Esophagus squamous epithelium (tissue), 5 donors: ENCODE results near the gene TM9SF3. TPM values are rescaled to one million over a fixed set of nuclear protein-coding genes. Genes with fewer than 3 reads are reported as not detected.

Experiments
- DNase-seq: peaks from one replicate; lab custom pipeline; 2025; lab: John Stamatoyannopoulos, UW
- H3K27ac ChIP-seq, 4 donors: fragments of 200-600 bp; sonication (generic); one replicate each; pipeline ENCODE4 v1.5.1; 2016 to 2019; ENCODE audit warnings: mild to moderate bottlenecking in 1 of 4
- H3K27me3 ChIP-seq, 4 donors: fragments of 200-600 bp; sonication (generic); 1 replicate in 3 of 4; 2 replicates in 1 of 4; pipeline versions ENCODE4 v1.5.1 to v1.6.0; 2017 to 2021; ENCODE audit warnings: antibody characterized with exemption in 1 of 4
- H3K36me3 ChIP-seq, 3 donors: fragments of 200-600 bp; sonication (generic); one replicate each; pipeline ENCODE4 v1.5.1; 2016 to 2019
- H3K4me1 ChIP-seq, 3 donors: fragments of 200-600 bp; sonication (generic); one replicate each; pipeline ENCODE4 v1.5.1; 2017 to 2019
- H3K4me3 ChIP-seq, 4 donors: fragments of 200-600 bp; sonication (generic); 1 replicate in 3 of 4; 2 replicates in 1 of 4; pipeline ENCODE4 v1.5.1; 2016 to 2019; ENCODE audit warnings: mild to moderate bottlenecking in 2 of 4, moderate library complexity in 1 of 4
- H3K9me3 ChIP-seq, 3 donors: fragments of 200-600 bp; sonication (generic); one replicate each; pipeline ENCODE4 v1.5.1; 2016 to 2019
- POLR2A ChIP-seq, 4 donors: fragments of 450-650 bp; IDR thresholded peaks; one replicate each; pipeline ENCODE4 v1.6.1; 2017; ENCODE audit warnings: antibody characterized with exemption in 4 of 4, mild to moderate bottlenecking in 4 of 4, moderate library complexity in 3 of 4
- WGBS, 2 donors: methylation state at CpG; one replicate each; pipeline ENCODE4 v1.1.5; 2018; 5-methylcytosine and 5-hydroxymethylcytosine counted together
- intact Hi-C: fragments of 100-400 bp; cut with DNase I; formaldehyde crosslinking; loops from one replicate; pipeline ENCODE4 v1.15.0; 2022
- total RNA-seq, 4 donors: library from RNA; depleted of rRNA; stranded (reverse); fragments of >200 nt; gene quantifications; one replicate each; pipeline ENCODE4 v1.1.0, GENCODE V29; 2016
- TF ChIP-seq, protein P1 (sequence below), 6 experiments: fragments of 450-650 bp in 4 of 6; fragments of 200-600 bp in 2 of 6; sonication (generic) in 2 of 6; IDR thresholded peaks; one replicate each; pipeline ENCODE4 v1.5.1; 2016 to 2019; ENCODE audit warnings: antibody characterized with exemption in 6 of 6, mild to moderate bottlenecking in 4 of 6, moderate library complexity in 4 of 6
- donor health status: DM: yes; HTN: yes; CAD: no.

Gene TM9SF3
- total RNA-seq, 4 donors from 2014 or later: 36.7 to 86.4 (median 72.4) TPM

DNA sequence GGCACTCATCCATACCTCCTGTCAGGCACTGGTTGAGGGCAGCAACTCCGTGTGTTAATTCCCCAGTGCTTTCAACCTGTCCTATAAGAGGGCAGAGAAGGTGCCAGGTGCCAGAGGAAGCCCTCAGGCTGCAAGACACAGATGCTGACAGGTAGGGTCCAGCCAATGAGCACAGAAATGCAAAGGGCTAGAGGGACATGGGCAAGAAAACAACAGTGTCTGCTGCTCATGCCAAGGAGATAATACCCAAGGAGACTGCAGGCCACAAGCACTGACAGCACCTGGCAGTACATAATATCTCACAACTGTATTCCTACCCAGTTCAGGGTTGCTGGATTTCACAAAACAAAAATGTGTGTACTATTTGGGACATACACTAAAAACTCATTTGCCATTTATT lies 38.4 kb upstream of the TM9SF3 start:
- no peaks in the 10 kb centered on the region for H3K9me3 ChIP-seq
- TF ChIP-seq, protein P1, sequence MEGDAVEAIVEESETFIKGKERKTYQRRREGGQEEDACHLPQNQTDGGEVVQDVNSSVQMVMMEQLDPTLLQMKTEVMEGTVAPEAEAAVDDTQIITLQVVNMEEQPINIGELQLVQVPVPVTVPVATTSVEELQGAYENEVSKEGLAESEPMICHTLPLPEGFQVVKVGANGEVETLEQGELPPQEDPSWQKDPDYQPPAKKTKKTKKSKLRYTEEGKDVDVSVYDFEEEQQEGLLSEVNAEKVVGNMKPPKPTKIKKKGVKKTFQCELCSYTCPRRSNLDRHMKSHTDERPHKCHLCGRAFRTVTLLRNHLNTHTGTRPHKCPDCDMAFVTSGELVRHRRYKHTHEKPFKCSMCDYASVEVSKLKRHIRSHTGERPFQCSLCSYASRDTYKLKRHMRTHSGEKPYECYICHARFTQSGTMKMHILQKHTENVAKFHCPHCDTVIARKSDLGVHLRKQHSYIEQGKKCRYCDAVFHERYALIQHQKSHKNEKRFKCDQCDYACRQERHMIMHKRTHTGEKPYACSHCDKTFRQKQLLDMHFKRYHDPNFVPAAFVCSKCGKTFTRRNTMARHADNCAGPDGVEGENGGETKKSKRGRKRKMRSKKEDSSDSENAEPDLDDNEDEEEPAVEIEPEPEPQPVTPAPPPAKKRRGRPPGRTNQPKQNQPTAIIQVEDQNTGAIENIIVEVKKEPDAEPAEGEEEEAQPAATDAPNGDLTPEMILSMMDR (IDR thresholded peaks at IDR 0.05): no peak
- TF ChIP-seq POLR2A (IDR thresholded peaks at IDR 0.05): no peak
- no peak overlapping the region for H3K27ac ChIP-seq
- no peaks in the 10 kb centered on the region for H3K36me3 ChIP-seq
- intact Hi-C loops: no loop called here
- H3K27me3 ChIP-seq: no peaks in the 10 kb centered on the region
- 33 to 40% methylated on average over 1 of the region's 1 CpG for WGBS, 2 donors
- H3K4me1 ChIP-seq: peaks cover 0 to 2% (median 0%) of the 10 kb centered on the region in 3 donors
- DNase-seq: no peak
- H3K4me3 ChIP-seq: no peak overlapping the region

DNA sequence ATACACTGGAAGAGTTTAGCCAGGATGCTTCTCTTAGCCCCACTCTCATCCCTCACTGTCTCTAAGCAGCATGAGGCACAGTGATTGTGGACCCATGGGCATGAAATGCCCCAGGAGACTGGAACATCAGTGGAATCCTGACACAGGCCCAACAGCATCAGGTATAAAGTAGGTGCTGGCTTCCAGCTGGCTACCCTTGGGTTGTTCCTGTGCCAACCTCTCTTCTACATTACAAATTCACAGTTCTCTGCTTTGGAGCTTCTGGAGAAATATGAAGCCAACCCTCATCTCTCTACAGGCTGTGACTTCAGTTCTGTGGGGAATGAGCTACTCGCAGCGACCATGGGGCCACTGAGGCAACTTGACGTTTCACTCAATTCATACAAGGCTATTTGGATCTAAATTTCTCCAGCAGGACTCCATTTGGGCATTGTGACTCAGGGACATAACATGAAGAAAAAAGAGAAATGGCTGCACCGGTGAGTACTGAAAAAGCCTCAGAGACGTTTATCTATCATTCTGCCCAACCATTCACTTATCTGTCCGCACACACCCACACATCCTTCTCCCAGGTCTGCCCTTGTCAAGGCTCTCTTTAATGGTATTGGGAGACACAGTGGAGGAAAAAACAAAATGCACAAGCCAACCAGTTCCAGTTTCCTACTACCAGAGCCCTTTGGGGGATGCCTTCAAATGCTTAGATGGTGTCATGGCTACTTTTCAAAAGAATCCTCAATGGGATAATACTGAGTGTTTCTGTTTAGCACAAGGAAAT lies 35.4 kb upstream of the TM9SF3 start:
- intact Hi-C loops: no loop called here
- WGBS, 2 donors: 83 to 95% methylated on average over 6 of the region's 6 CpGs

DNA sequence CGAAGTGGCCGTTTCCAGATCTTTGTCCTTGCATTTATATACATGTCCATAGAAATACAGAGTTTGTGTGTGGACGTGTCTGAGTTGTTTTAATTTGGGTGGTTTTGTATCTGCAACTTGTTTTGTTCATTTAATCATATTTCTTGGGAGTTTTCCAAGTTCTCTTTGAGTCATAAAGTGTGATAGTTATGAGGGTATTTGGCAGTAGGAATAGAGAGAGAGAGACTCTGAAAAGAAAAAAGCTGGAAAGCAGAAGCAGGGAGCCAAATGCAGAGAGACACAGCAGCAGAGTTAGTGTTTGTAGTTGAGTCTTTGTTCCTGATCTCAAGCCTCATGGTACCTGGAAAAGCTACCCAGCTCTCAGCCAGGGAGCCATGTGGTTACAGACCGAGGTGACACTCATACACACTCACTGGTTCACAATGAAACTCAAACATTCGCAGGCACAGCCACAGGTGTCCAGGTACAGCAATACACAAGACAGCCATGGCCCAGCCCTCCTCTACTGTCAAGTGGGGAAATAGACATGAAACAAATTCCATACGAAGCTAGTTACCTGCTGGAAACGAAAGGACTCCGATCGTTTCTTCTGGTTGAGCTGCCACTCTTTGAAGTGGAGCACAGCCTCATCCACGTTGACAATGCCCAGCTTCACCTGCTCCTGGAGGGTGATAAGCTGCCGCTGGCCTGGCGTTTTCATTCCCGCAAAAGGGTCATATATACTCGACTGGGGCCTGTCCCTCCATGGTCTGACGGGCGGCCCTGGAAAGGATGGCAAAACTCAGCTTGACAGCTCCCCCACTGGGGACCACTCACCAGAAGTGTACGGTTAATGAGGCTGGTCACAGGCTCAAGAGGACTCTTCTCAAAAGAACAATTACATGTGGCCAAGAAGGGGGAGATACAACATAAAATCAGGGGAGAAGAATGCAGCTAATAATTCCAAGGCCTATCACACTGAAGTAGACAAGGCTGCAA lies 33.3 kb upstream of the TM9SF3 start:
- no peak overlapping the region for H3K27ac ChIP-seq
- DNase-seq: no peak
- H3K27me3 ChIP-seq: no peaks in the 10 kb centered on the region
- no peaks in the 10 kb centered on the region for H3K36me3 ChIP-seq
- no peaks in the 10 kb centered on the region for H3K9me3 ChIP-seq
- no peak for TF ChIP-seq POLR2A (IDR thresholded peaks at IDR 0.05)
- TF ChIP-seq, protein P1 (IDR thresholded peaks at IDR 0.05): no peak
- no peak overlapping the region for H3K4me3 ChIP-seq
- intact Hi-C loops: no loop called here
- H3K4me1 ChIP-seq: peaks cover 0 to 19% (median 0%) of the 10 kb centered on the region in 3 donors
- WGBS, 2 donors: 43 to 73% methylated on average over 8 to 15 of the region's 17 CpGs

More for the DNA sequence above, 35.4 kb upstream of the TM9SF3 start:
- Histone ChIP-seq H3K27me3 (no peaks in the 10 kb centered on the region), H3K4me3 (no peak overlapping the region), H3K36me3 (no peaks in the 10 kb centered on the region), H3K4me1 (peaks cover 0 to 19% (median 0%) of the 10 kb centered on the region in 3 donors), H3K27ac (no peak overlapping the region), H3K9me3 (no peaks in the 10 kb centered on the region)
- DNase-seq: no peak
- TF ChIP-seq, protein P1 (IDR thresholded peaks at IDR 0.05): no peak
- TF ChIP-seq POLR2A (IDR thresholded peaks at IDR 0.05): no peak

DNA sequence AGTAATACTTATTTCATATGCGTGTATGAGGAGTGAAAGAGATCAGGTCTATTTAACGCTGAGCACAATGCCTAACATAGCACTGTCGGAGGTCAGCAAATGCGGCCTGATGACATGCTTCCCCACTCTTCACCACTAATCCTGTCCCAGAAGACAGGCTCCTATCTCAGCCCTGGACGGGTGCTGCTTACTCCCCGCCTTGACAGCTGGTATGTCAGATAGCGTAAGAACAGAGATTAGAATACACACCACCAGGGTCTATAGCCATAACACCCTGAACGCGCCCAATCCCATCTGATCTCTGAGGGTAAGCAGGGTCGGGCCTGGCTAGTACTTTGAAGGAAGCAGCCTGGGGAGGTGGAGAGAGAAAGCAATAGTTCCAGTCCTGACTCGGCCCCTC lies 32.3 kb upstream of the TM9SF3 start:
- no peak for DNase-seq
- no peaks in the 10 kb centered on the region for H3K36me3 ChIP-seq
- no peak overlapping the region for H3K27ac ChIP-seq
- TF ChIP-seq, protein P1 (IDR thresholded peaks at IDR 0.05): no peak
- TF ChIP-seq POLR2A (IDR thresholded peaks at IDR 0.05): no peak
- H3K9me3 ChIP-seq: no peaks in the 10 kb centered on the region
- H3K4me1 ChIP-seq: peaks cover 0 to 19% (median 0%) of the 10 kb centered on the region in 3 donors
- no peaks in the 10 kb centered on the region for H3K27me3 ChIP-seq
- intact Hi-C loops: no loop called here
- WGBS, 2 donors: 86 to 89% methylated on average over 1 to 8 of the region's 11 CpGs
- no peak overlapping the region for H3K4me3 ChIP-seq
